Activated CD8-positive, alpha-beta memory T cell treated with anti-CD3 and anti-CD28 coated beads for 36 hours (primary cell): ENCODE data around the gene DAAM1. TPM values are rescaled to one million over a fixed set of nuclear protein-coding genes. Genes with fewer than 3 reads are reported as not detected.

Experiments used
- CTCF ChIA-PET: fragments of 350-600 bp; sonication (Branson Sonifier 250); formaldehyde crosslinking; loops from one replicate; lab custom pipeline; 2021; ENCODE audit warnings: antibody characterized with exemption; lab: Charles Lee
- POLR2A ChIA-PET: fragments of 350-600 bp; sonication (Branson Sonifier 250); formaldehyde crosslinking; loops from one replicate; lab custom pipeline; 2021; ENCODE audit warnings: antibody characterized with exemption; lab: Charles Lee
- total RNA-seq, 2 experiments: library from RNA; stranded (reverse); gene quantifications; one replicate each; pipeline ENCODE4 v1.2.3, GENCODE V29; 2021

Gene DAAM1
- total RNA-seq, 2 experiments from 2014 or later, result 9.4 to 9.7 TPM

GRCh38 chr14:59273737-59274136 lies 85.3 kb downstream of the DAAM1 start:
- CTCF ChIA-PET, result no interaction called here
- POLR2A ChIA-PET, result no interaction called here

- CTCF ChIA-PET, result interaction anchor here (0.6 kb wide), 1 partner anchor 17 kb away, joined by 3 read pairs; no protein-coding TSS in a partner anchor
- POLR2A ChIA-PET, result interaction anchor here (0.7 kb wide), 1 partner anchor 86 kb away, joined by 4 read pairs; the partner anchor contains the start of gene DAAM1
Measured at GRCh38 chr14:59274991-59275391, 86.5 kb downstream of the DAAM1 start.

- ChIA-PET POLR2A (interaction anchor here (0.7 kb wide), 1 partner anchor 87 kb away, joined by 4 read pairs; the partner anchor contains the start of gene DAAM1), CTCF (interaction anchor here (0.6 kb wide), 1 partner anchor 17 kb away, joined by 3 read pairs; no protein-coding TSS in a partner anchor)
Measured at GRCh38 chr14:59275668-59276067, 87.2 kb downstream of the DAAM1 start.

- CTCF ChIA-PET, result no interaction called here
Measured at GRCh38 chr14:59276235-59276634, 87.8 kb downstream of the DAAM1 start.

GRCh38 chr14:59277659-59278058 lies 89.2 kb downstream of the DAAM1 start:
- ChIA-PET CTCF (no interaction called here), POLR2A (interaction anchor here (0.5 kb wide), 1 partner anchor 113 kb away, joined by 5 read pairs; no protein-coding TSS in a partner anchor)

More at GRCh38 chr14:59276235-59276634, 87.8 kb downstream of the DAAM1 start:
- POLR2A ChIA-PET, result no interaction called here

- POLR2A ChIA-PET, result interaction anchor here (0.5 kb wide), 1 partner anchor 114 kb away, joined by 5 read pairs; no protein-coding TSS in a partner anchor
- CTCF ChIA-PET, result no interaction called here
Measured at GRCh38 chr14:59278111-59278510, 89.6 kb downstream of the DAAM1 start.

- CTCF ChIA-PET, result no interaction called here
- POLR2A ChIA-PET, result no interaction called here
Measured at GRCh38 chr14:59280961-59281360, 92.5 kb downstream of the DAAM1 start.

- POLR2A ChIA-PET, result interaction anchor here (0.7 kb wide), 1 partner anchor 113 kb away, joined by 3 read pairs; no protein-coding TSS in a partner anchor
Measured at GRCh38 chr14:59281609-59282377, 93.3 kb downstream of the DAAM1 start.

GRCh38 chr14:59282378-59282765 lies 93.9 kb downstream of the DAAM1 start:
- CTCF ChIA-PET, result interaction anchor here (0.8 kb wide), 1 partner anchor 46 kb away, joined by 3 read pairs; no protein-coding TSS in a partner anchor

More at GRCh38 chr14:59281609-59282377, 93.3 kb downstream of the DAAM1 start:
- CTCF ChIA-PET, result no interaction called here

GRCh38 chr14:59283361-59283760 lies 94.9 kb downstream of the DAAM1 start:
- ChIA-PET CTCF (no interaction called here), POLR2A (no interaction called here)

More at GRCh38 chr14:59282378-59282765, 93.9 kb downstream of the DAAM1 start:
- POLR2A ChIA-PET, result interaction anchor here (0.7 kb wide), 1 partner anchor 112 kb away, joined by 3 read pairs; no protein-coding TSS in a partner anchor

GRCh38 chr14:59284059-59284458 lies 95.6 kb downstream of the DAAM1 start:
- ChIA-PET POLR2A (no interaction called here), CTCF (no interaction called here)

GRCh38 chr14:59292028-59292427 lies 103.6 kb downstream of the DAAM1 start:
- CTCF ChIA-PET, result interaction anchor here (0.9 kb wide), 1 partner anchor 17 kb away, joined by 3 read pairs; no protein-coding TSS in a partner anchor
- POLR2A ChIA-PET, result no interaction called here

- CTCF ChIA-PET, result no interaction called here
- POLR2A ChIA-PET, result no interaction called here
Measured at GRCh38 chr14:59292921-59293534, 104.6 kb downstream of the DAAM1 start.

- ChIA-PET CTCF (no interaction called here), POLR2A (interaction anchor here (0.6 kb wide), 1 partner anchor 200 kb away, joined by 8 read pairs; no protein-coding TSS in a partner anchor)
Measured at GRCh38 chr14:59293935-59294661, 105.6 kb downstream of the DAAM1 start.

- POLR2A ChIA-PET, result no interaction called here
- CTCF ChIA-PET, result no interaction called here
Measured at GRCh38 chr14:59294662-59294992, 106.2 kb downstream of the DAAM1 start.

GRCh38 chr14:59295951-59296350 lies 107.5 kb downstream of the DAAM1 start:
- POLR2A ChIA-PET, result no interaction called here
- CTCF ChIA-PET, result interaction anchor here (1.4 kb wide), 1 partner anchor 26 kb away, joined by 3 read pairs; no protein-coding TSS in a partner anchor

GRCh38 chr14:59296508-59296907 lies 108.0 kb downstream of the DAAM1 start:
- ChIA-PET CTCF (interaction anchor here (1.4 kb wide), 1 partner anchor 27 kb away, joined by 3 read pairs; no protein-coding TSS in a partner anchor), POLR2A (no interaction called here)

- POLR2A ChIA-PET, result no interaction called here
- CTCF ChIA-PET, result no interaction called here
Measured at GRCh38 chr14:59297071-59297776, 108.8 kb downstream of the DAAM1 start.
